GM12878 (cell line): ENCODE measurements around the gene MLST8. TPM values are rescaled to one million over a fixed set of nuclear protein-coding genes. Genes with fewer than 3 reads are reported as not detected.

ENCODE experiments used
- ATAC-seq: fragments of 200-7000 bp; cut with Tn5 transposase; 3 replicates; pipeline ENCODE4 v1.9.1; 2020; ENCODE audit warnings: mild to moderate bottlenecking, moderate library complexity
- BruUV-seq: library from RNA; stranded (reverse); fragments of 400-500 nt; replicated peaks from 2 replicates; lab custom pipeline; 2021; lab: Mats Ljungman, UMichigan
- CTCF ChIA-PET: fragments of 300-600 bp; sonication (Branson Sonifier 250); formaldehyde crosslinking; extraction: SDS; loops from one replicate; lab custom pipeline; 2021; ENCODE audit warnings: inconsistent platforms; lab: Yijun Ruan, JAX
- POLR2A ChIA-PET: fragments of 350-600 bp; formaldehyde crosslinking; extraction: SDS; loops from one replicate; lab custom pipeline; 2021; ENCODE audit warnings: inconsistent platforms; lab: Charles Lee
- RAD21 ChIA-PET: fragments of 300-600 bp; sonication (Branson Sonifier 250); formaldehyde crosslinking; loops from one replicate; lab custom pipeline; 2023; ENCODE audit warnings: antibody characterized with exemption; ENCODE audit not compliant: unreplicated experiment; lab: Charles Lee
- SMC1A ChIA-PET: fragments of 300-600 bp; sonication (Branson Sonifier 250); formaldehyde crosslinking; loops from one replicate; lab custom pipeline; 2023; ENCODE audit not compliant: unreplicated experiment, uncharacterized antibody; lab: Charles Lee
- DNase-seq: peaks from one replicate; pipeline ENCODE4 v3.0.0-alpha.2; 2011; ENCODE audit warnings: low read depth, low spot score
- FAIRE-seq: peaks from 3 replicates; lab custom pipeline; 2011; peaks lifted over from hg19 to GRCh38; lab: Jason Lieb, UNC
- H2AFZ ChIP-seq: 2 replicates; pipeline ENCODE4 v1.6.0; 2011; ENCODE audit warnings: low read depth, low read length, control low read depth; ENCODE audit not compliant: control insufficient read depth
- H3K27ac ChIP-seq: 2 replicates; pipeline ENCODE4 v1.5.1; 2011; ENCODE audit warnings: control low read depth; ENCODE audit not compliant: control insufficient read depth, insufficient read depth
- H3K27me3 ChIP-seq, 2 experiments: replicated peaks in 1 of 2; 2 replicates each; pipeline versions ENCODE4 v1.6.0 to v1.6.1; 2011; ENCODE audit warnings: low read length in 1 of 2; ENCODE audit not compliant: control insufficient read depth in 2 of 2, insufficient read depth in 2 of 2
- H3K36me3 ChIP-seq, 2 experiments: 2 replicates each; pipeline ENCODE4 v1.5.1; 2011; ENCODE audit warnings: low read length in 1 of 2; ENCODE audit not compliant: control insufficient read depth in 2 of 2, insufficient read depth in 2 of 2
- H3K4me1 ChIP-seq: 2 replicates; pipeline ENCODE4 v1.6.1; 2011; ENCODE audit warnings: mild to moderate bottlenecking, low read length, moderate library complexity, mixed read lengths; ENCODE audit not compliant: control insufficient read depth, insufficient read depth
- H3K4me2 ChIP-seq: 2 replicates; pipeline ENCODE4 v1.6.0; 2011; ENCODE audit warnings: control low read depth; ENCODE audit not compliant: control insufficient read depth, insufficient read depth
- H3K4me3 ChIP-seq: fragments of 200-600 bp; sonication (generic); 2 replicates; pipeline ENCODE4 v1.5.1; 2016
- H3K79me2 ChIP-seq: 2 replicates; pipeline ENCODE4 v1.6.0; 2011; ENCODE audit warnings: low read length; ENCODE audit not compliant: control insufficient read depth, insufficient read depth
- H3K9ac ChIP-seq: 2 replicates; pipeline ENCODE4 v1.8.0; 2011; ENCODE audit warnings: low read length, control low read depth, mixed read lengths; ENCODE audit not compliant: control insufficient read depth, insufficient read depth
- H3K9me3 ChIP-seq: replicated peaks from 3 replicates; pipeline ENCODE4 v1.5.1; 2011; ENCODE audit warnings: mild to moderate bottlenecking, low read length; ENCODE audit not compliant: control insufficient read depth, insufficient read depth
- H4K20me1 ChIP-seq: 2 replicates; pipeline ENCODE4 v1.6.0; 2011; ENCODE audit not compliant: control insufficient read depth, insufficient read depth
- POLR2A ChIP-seq: IDR thresholded peaks from 2 replicates; pipeline ENCODE4 v1.6.1; 2011; ENCODE audit warnings: low read depth, mild to moderate bottlenecking, low read length
- RELA ChIP-seq: fragments of 450-650 bp; IDR thresholded peaks from 2 replicates; pipeline ENCODE4 v1.8.0; 2014; ENCODE audit warnings: borderline replicate concordance; ENCODE audit not compliant: partially characterized antibody
- RFX5 ChIP-seq: IDR thresholded peaks from 2 replicates; pipeline ENCODE4 v1.6.1; 2011; ENCODE audit warnings: low read depth, low read length, improper control_type of control experiment
- WGBS: methylation state at CpG from one replicate; pipeline ENCODE4 v1.1.6; 2016; ENCODE audit warnings: low lambda C conversion rate; ENCODE audit not compliant: insufficient replicate concordance, insufficient coverage; ENCODE audit errors: missing lambda C conversion rate; 5-methylcytosine and 5-hydroxymethylcytosine counted together
- in situ Hi-C: fragments of 300-500 bp; cut with MboI; formaldehyde crosslinking; loops from 9 replicates; pipeline ENCODE4 v1.14.3; 2018; ENCODE audit warnings: mixed read lengths
- intact Hi-C: fragments of 100-400 bp; cut with micrococcal nuclease; formaldehyde crosslinking; loops from one replicate; pipeline ENCODE4 v1.14.2; 2022; ENCODE audit not compliant: unreplicated experiment
- polyA plus RNA-seq, 11 experiments: library from polyadenylated mRNA; depleted of rRNA in 4 of 11; unstranded in 6 of 11; stranded (reverse) in 5 of 11; fragments of >200 nt; fragmentation: Nextera tagmentation in 4 of 11; fragmentation: Illumina TruSeq in 1 of 11; extraction: Ambion mirVana in 4 of 11; extraction: Trizol in 1 of 11; gene quantifications; 1 replicate in 1 of 11; 2 replicates in 10 of 11; pipeline versions ENCODE4 v1.2.1 to v1.2.3, GENCODE V29; 2011 to 2016; ENCODE audit warnings: inconsistent platforms in 2 of 11, missing spikeins in 2 of 11, low read depth in 1 of 11
- total RNA-seq, 4 experiments: library from RNA; depleted of rRNA in 3 of 4; stranded (reverse); fragments of >200 nt in 3 of 4; fragmentation: Illumina TruSeq in 1 of 4; extraction: Trizol in 1 of 4; gene quantifications; 2 replicates each; pipeline versions ENCODE4 v1.2.1 to v1.2.3, GENCODE V29; 2013 to 2021
- TF ChIP-seq, protein P1 (sequence below): IDR thresholded peaks from 2 replicates; pipeline ENCODE4 v1.6.1; 2011; ENCODE audit warnings: borderline replicate concordance, low read depth, mild to moderate bottlenecking, moderate library complexity, low read length; ENCODE audit not compliant: insufficient read depth, poor library complexity, severe bottlenecking
- TF ChIP-seq, protein P2 (sequence below): fragments of 450-650 bp; IDR thresholded peaks from 2 replicates; pipeline ENCODE4 v1.6.1; 2017; ENCODE audit warnings: mild to moderate bottlenecking

The MLST8 gene
- total and polyA plus RNA-seq, 10 of the 15 experiments (the other 5 are each of a cell fraction or from before 2014, with no cell fraction given), result 1.0 to 114 (median 64.2) TPM

DNA sequence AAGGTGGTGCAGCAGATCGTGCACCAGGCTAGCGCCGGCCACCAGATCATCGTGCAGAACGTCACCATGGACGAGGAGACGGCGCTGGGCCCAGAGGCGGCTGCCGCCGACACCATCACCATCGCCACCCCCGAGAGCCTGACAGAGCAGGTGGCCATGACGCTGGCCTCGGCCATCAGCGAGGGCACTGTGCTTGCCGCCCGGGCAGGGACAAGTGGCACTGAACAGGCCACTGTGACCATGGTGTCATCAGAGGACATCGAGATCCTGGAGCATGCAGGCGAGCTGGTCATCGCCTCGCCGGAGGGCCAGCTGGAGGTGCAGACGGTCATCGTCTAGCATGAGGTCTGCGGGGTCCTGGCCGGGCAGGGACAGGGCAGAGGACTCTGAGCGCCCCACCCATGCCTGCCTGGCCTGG, 30.0 kb downstream of the MLST8 start:
- Histone ChIP-seq H3K36me3 (peaks cover 0 to 33% of the 10 kb centered on the region in 2 experiments; a peak in 3 of 4 replicates), H3K4me2 (no peak overlapping the region), H3K9ac (no peak overlapping the region), H3K9me3 (no peaks in the 10 kb centered on the region), H2AFZ (no peak overlapping the region), H3K4me3 (no peak overlapping the region), H3K4me1 (no peaks in the 10 kb centered on the region), H4K20me1 (no peaks in the 10 kb centered on the region), H3K27ac (no peak overlapping the region), H3K79me2 (no peaks in the 10 kb centered on the region), H3K27me3 (no peaks in the 10 kb centered on the region)
- FAIRE-seq (no peak), ATAC-seq (no peak), DNase-seq (no peak)
- WGBS, result 97% methylated on average over 26 of the region's 28 CpGs
- no TSS peak for BruUV-seq
- SMC1A ChIA-PET, result no interaction called here
- in situ Hi-C loops (no loop called here), intact Hi-C loops (no loop called here)
- TF ChIP-seq, protein P1, sequence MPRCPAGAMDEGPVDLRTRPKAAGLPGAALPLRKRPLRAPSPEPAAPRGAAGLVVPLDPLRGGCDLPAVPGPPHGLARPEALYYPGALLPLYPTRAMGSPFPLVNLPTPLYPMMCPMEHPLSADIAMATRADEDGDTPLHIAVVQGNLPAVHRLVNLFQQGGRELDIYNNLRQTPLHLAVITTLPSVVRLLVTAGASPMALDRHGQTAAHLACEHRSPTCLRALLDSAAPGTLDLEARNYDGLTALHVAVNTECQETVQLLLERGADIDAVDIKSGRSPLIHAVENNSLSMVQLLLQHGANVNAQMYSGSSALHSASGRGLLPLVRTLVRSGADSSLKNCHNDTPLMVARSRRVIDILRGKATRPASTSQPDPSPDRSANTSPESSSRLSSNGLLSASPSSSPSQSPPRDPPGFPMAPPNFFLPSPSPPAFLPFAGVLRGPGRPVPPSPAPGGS, result no peak
- TF ChIP-seq RFX5 (no peak), POLR2A (peak; percentile 10; the same call in 1 of the 2 replicates), RELA (no peak)
- TF ChIP-seq, protein P2, sequence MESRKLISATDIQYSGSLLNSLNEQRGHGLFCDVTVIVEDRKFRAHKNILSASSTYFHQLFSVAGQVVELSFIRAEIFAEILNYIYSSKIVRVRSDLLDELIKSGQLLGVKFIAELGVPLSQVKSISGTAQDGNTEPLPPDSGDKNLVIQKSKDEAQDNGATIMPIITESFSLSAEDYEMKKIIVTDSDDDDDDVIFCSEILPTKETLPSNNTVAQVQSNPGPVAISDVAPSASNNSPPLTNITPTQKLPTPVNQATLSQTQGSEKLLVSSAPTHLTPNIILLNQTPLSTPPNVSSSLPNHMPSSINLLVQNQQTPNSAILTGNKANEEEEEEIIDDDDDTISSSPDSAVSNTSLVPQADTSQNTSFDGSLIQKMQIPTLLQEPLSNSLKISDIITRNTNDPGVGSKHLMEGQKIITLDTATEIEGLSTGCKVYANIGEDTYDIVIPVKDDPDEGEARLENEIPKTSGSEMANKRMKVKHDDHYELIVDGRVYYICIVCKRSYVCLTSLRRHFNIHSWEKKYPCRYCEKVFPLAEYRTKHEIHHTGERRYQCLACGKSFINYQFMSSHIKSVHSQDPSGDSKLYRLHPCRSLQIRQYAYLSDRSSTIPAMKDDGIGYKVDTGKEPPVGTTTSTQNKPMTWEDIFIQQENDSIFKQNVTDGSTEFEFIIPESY, result no peak
- RAD21 ChIA-PET, result no interaction called here
- CTCF ChIA-PET, result no interaction called here
- POLR2A ChIA-PET, result no interaction called here
